KMS-11 (cell line): ENCODE measurements around the gene MMP15.

Experiments used
- H2AFZ ChIP-seq: fragments of 200-600 bp; sonication (generic); 2 replicates; pipeline ENCODE4 v1.6.1; 2016; ENCODE audit warnings: antibody characterized with exemption, mixed run types, low read depth
- H3K27ac ChIP-seq: fragments of 200-600 bp; sonication (generic); 2 replicates; pipeline ENCODE4 v1.6.1; 2016; ENCODE audit warnings: mild to moderate bottlenecking, mixed run types
- H3K27me3 ChIP-seq: fragments of 200-600 bp; sonication (generic); 2 replicates; pipeline ENCODE4 v1.6.1; 2017; ENCODE audit warnings: mild to moderate bottlenecking, low read depth, mixed run types, moderate library complexity; ENCODE audit not compliant: insufficient read depth
- H3K36me3 ChIP-seq: fragments of 200-600 bp; sonication (generic); 2 replicates; pipeline ENCODE4 v1.6.1; 2017; ENCODE audit warnings: mild to moderate bottlenecking, mixed run types; ENCODE audit not compliant: insufficient read depth
- H3K4me1 ChIP-seq: fragments of 200-600 bp; sonication (generic); 2 replicates; pipeline ENCODE4 v1.6.1; 2016; ENCODE audit warnings: mild to moderate bottlenecking, low read depth, mixed run types; ENCODE audit not compliant: poor library complexity, severe bottlenecking
- H3K4me2 ChIP-seq: fragments of 200-600 bp; sonication (generic); 2 replicates; pipeline ENCODE4 v1.7.0; 2016; ENCODE audit warnings: mild to moderate bottlenecking, mixed run types
- H3K4me3 ChIP-seq: fragments of 200-600 bp; sonication (generic); IDR thresholded peaks from 2 replicates; pipeline ENCODE4 v1.6.1; 2017; ENCODE audit warnings: low read depth, low read length, mixed read lengths; ENCODE audit not compliant: insufficient read depth
- H3K79me2 ChIP-seq: fragments of 200-600 bp; sonication (generic); 2 replicates; pipeline ENCODE4 v1.6.1; 2016; ENCODE audit warnings: low read depth, mixed run types; ENCODE audit not compliant: insufficient read depth
- H3K9ac ChIP-seq: fragments of 200-600 bp; sonication (generic); 2 replicates; pipeline ENCODE4 v1.6.1; 2016; ENCODE audit warnings: mild to moderate bottlenecking, mixed run types
- H4K20me1 ChIP-seq: fragments of 200-600 bp; sonication (generic); 2 replicates; pipeline ENCODE4 v1.6.1; 2016; ENCODE audit warnings: mild to moderate bottlenecking, mixed run types; ENCODE audit not compliant: insufficient read depth
- CTCF ChIP-seq: fragments of 200-600 bp; sonication (generic); conservative IDR thresholded peaks from 2 replicates; pipeline ENCODE4 v1.6.1; 2017; ENCODE audit warnings: low read depth, mild to moderate bottlenecking, antibody characterized with exemption, low read length, moderate library complexity, mixed read lengths

MMP15 gene

GRCh38 chr16:58035356-58036170 lies 10.0 kb downstream of the MMP15 start:
- no peak overlapping the region for H2AFZ ChIP-seq
- no peak for TF ChIP-seq CTCF
- H4K20me1 ChIP-seq: no peaks in the 10 kb centered on the region
- no peaks in the 10 kb centered on the region for H3K36me3 ChIP-seq
- no peak overlapping the region for H3K9ac ChIP-seq
- H3K4me3 ChIP-seq: no peak overlapping the region
- no peaks in the 10 kb centered on the region for H3K27me3 ChIP-seq
- no peaks in the 10 kb centered on the region for H3K4me1 ChIP-seq
- H3K79me2 ChIP-seq: no peaks in the 10 kb centered on the region
- no peak overlapping the region for H3K27ac ChIP-seq
- no peak overlapping the region for H3K4me2 ChIP-seq

- Histone ChIP-seq H4K20me1 (no peaks in the 10 kb centered on the region), H3K27me3 (no peaks in the 10 kb centered on the region), H3K27ac (no peak overlapping the region), H3K4me2 (no peak overlapping the region), H2AFZ (no peak overlapping the region), H3K79me2 (no peaks in the 10 kb centered on the region), H3K36me3 (no peaks in the 10 kb centered on the region), H3K9ac (no peak overlapping the region), H3K4me3 (no peak overlapping the region), H3K4me1 (no peaks in the 10 kb centered on the region)
- no peak for TF ChIP-seq CTCF
Observed at GRCh38 chr16:58036943-58037342, 11.4 kb downstream of the MMP15 start.

- no peaks in the 10 kb centered on the region for H3K79me2 ChIP-seq
- H3K36me3 ChIP-seq: no peaks in the 10 kb centered on the region
- no peak overlapping the region for H3K4me2 ChIP-seq
- no peak overlapping the region for H3K27ac ChIP-seq
- H3K9ac ChIP-seq: no peak overlapping the region
- TF ChIP-seq CTCF: no peak
- H2AFZ ChIP-seq: no peak overlapping the region
- H3K4me3 ChIP-seq: no peak overlapping the region
- H4K20me1 ChIP-seq: no peaks in the 10 kb centered on the region
- no peaks in the 10 kb centered on the region for H3K4me1 ChIP-seq
- no peaks in the 10 kb centered on the region for H3K27me3 ChIP-seq
Observed at GRCh38 chr16:58037365-58038057, 12.0 kb downstream of the MMP15 start.

GRCh38 chr16:58038219-58038641 lies 12.7 kb downstream of the MMP15 start:
- no peak overlapping the region for H3K27ac ChIP-seq
- no peaks in the 10 kb centered on the region for H4K20me1 ChIP-seq
- no peaks in the 10 kb centered on the region for H3K79me2 ChIP-seq
- H3K4me3 ChIP-seq: no peak overlapping the region
- H3K4me1 ChIP-seq: no peaks in the 10 kb centered on the region
- no peaks in the 10 kb centered on the region for H3K27me3 ChIP-seq
- TF ChIP-seq CTCF: no peak
- H3K4me2 ChIP-seq: no peak overlapping the region
- no peaks in the 10 kb centered on the region for H3K36me3 ChIP-seq
- H2AFZ ChIP-seq: no peak overlapping the region
- no peak overlapping the region for H3K9ac ChIP-seq
